Naive thymus-derived CD4-positive, alpha-beta T cell (primary cell): ENCODE results near the gene KIF26B. TPM values are rescaled to one million over a fixed set of nuclear protein-coding genes. Genes with fewer than 3 reads are reported as not detected.

ENCODE experiments used
- ATAC-seq: fragments of 150-1000 bp; cut with Tn5 transposase; 2 replicates; pipeline ENCODE4 v1.10.0; 2021; ENCODE audit warnings: mild to moderate bottlenecking, moderate library complexity
- CTCF ChIA-PET: fragments of 350-600 bp; sonication (Branson Sonifier 250); formaldehyde crosslinking; loops from one replicate; lab custom pipeline; 2021; ENCODE audit warnings: antibody characterized with exemption; lab: Charles Lee
- POLR2A ChIA-PET: fragments of 350-600 bp; sonication (Branson Sonifier 250); formaldehyde crosslinking; loops from one replicate; lab custom pipeline; 2021; ENCODE audit warnings: antibody characterized with exemption, inconsistent platforms; lab: Charles Lee
- DNase-seq, 9 donors: peaks; one replicate each; pipeline versions ENCODE4 v3.0.0 to v3.0.0-alpha.2; 2020 to 2022; ENCODE audit warnings: mixed read lengths in 1 of 9
- H3K27ac ChIP-seq: one replicate; pipeline ENCODE4 v1.7.0; 2013; ENCODE audit warnings: mild to moderate bottlenecking, low read depth, low read length, moderate library complexity
- H3K27me3 ChIP-seq, 2 donors: one replicate each; pipeline ENCODE4 v1.7.0; 2013; ENCODE audit warnings: low read length in 2 of 2, mild to moderate bottlenecking in 2 of 2, moderate library complexity in 2 of 2; ENCODE audit not compliant: control insufficient read depth in 2 of 2, insufficient read depth in 2 of 2
- H3K36me3 ChIP-seq, 3 experiments: 1 replicate in 2 of 3; 2 replicates in 1 of 3; pipeline ENCODE4 v1.7.0; 2013; ENCODE audit warnings: low read length in 3 of 3, mild to moderate bottlenecking in 3 of 3, moderate library complexity in 1 of 3; ENCODE audit not compliant: insufficient read depth in 3 of 3, control insufficient read depth in 2 of 3
- H3K4me1 ChIP-seq, 2 donors: one replicate each; pipeline ENCODE4 v1.7.0; 2013; ENCODE audit warnings: low read length in 2 of 2, mild to moderate bottlenecking in 2 of 2, moderate library complexity in 1 of 2; ENCODE audit not compliant: control insufficient read depth in 2 of 2, insufficient read depth in 2 of 2
- H3K4me3 ChIP-seq: 2 replicates; pipeline ENCODE4 v1.7.0; 2013; ENCODE audit warnings: mild to moderate bottlenecking, low read length
- H3K9me3 ChIP-seq, 3 experiments: 1 replicate in 2 of 3; 2 replicates in 1 of 3; pipeline ENCODE4 v1.7.0; 2013; ENCODE audit warnings: low read length in 3 of 3; ENCODE audit not compliant: control insufficient read depth in 2 of 3
- H3K27ac Mint-ChIP-seq, 9 donors: one replicate each; pipeline ENCODE4 v1.8.0; 2020 to 2022; ENCODE audit warnings: mixed read lengths in 9 of 9, mild to moderate bottlenecking in 8 of 9, moderate library complexity in 5 of 9, inconsistent platforms in 2 of 9
- H3K27me3 Mint-ChIP-seq, 5 donors: one replicate each; pipeline ENCODE4 v1.8.0; 2021 to 2022; ENCODE audit warnings: mixed read lengths in 5 of 5, mild to moderate bottlenecking in 1 of 5
- H3K36me3 Mint-ChIP-seq, 5 donors: one replicate each; pipeline ENCODE4 v1.8.0; 2020 to 2022; ENCODE audit warnings: mixed read lengths in 5 of 5, mild to moderate bottlenecking in 3 of 5, inconsistent platforms in 1 of 5
- H3K4me1 Mint-ChIP-seq, 7 donors: one replicate each; pipeline ENCODE4 v1.8.0; 2020 to 2022; ENCODE audit warnings: mixed read lengths in 7 of 7, mild to moderate bottlenecking in 3 of 7, inconsistent platforms in 1 of 7
- H3K4me3 Mint-ChIP-seq, 10 donors: one replicate each; pipeline ENCODE4 v1.8.0; 2020 to 2022; ENCODE audit warnings: mild to moderate bottlenecking in 10 of 10, mixed read lengths in 10 of 10, moderate library complexity in 6 of 10, inconsistent platforms in 2 of 10
- H3K9me3 Mint-ChIP-seq, 11 donors: one replicate each; pipeline ENCODE4 v1.8.0; 2020 to 2022; ENCODE audit warnings: mixed read lengths in 11 of 11, mild to moderate bottlenecking in 4 of 11, inconsistent platforms in 1 of 11, moderate library complexity in 1 of 11
- intact Hi-C, 2 donors: fragments of 100-400 bp; cut with micrococcal nuclease; formaldehyde crosslinking; loops; one replicate each; pipeline ENCODE4 v1.15.1; 2023
- polyA plus RNA-seq, 2 donors: library from polyadenylated mRNA; unstranded; fragments of 300-500 nt; fragmentation: Illumina TruSeq; gene quantifications; one replicate each; pipeline ENCODE4 v1.2.3, GENCODE V29; 2021
- total RNA-seq, 6 experiments: library from RNA in 5 of 6; stranded (reverse) in 5 of 6; gene quantifications; 1 replicate in 5 of 6; 2 replicates in 1 of 6; pipeline ENCODE4 v1.2.3 and lab custom pipeline; 2021 to 2026

Gene KIF26B
- total and polyA plus RNA-seq, 7 experiments from 2014 or later: 0.06 to 0.24 (median 0.21) TPM; not detected in 4

- CTCF ChIA-PET: no interaction called here
- ATAC-seq: no peak
- Mint-ChIP-seq H3K36me3 (no peaks in the 10 kb centered on the region), H3K27ac (no peak overlapping the region), H3K27me3 (peaks cover 0 to 8% (median 0%) of the 10 kb centered on the region in 5 donors), H3K4me1 (peaks cover 0 to 2% (median 0%) of the 10 kb centered on the region in 7 donors), H3K9me3 (peaks cover 0 to 3% (median 0%) of the 10 kb centered on the region in 11 donors), H3K4me3 (no peak overlapping the region)
- H3K27me3 ChIP-seq: no peaks in the 10 kb centered on the region
- no peak for DNase-seq
- no peak overlapping the region for H3K4me3 ChIP-seq
- POLR2A ChIA-PET: no interaction called here
- no peaks in the 10 kb centered on the region for H3K9me3 ChIP-seq
- intact Hi-C loops: no loop called here
- no peak overlapping the region for H3K27ac ChIP-seq
- no peaks in the 10 kb centered on the region for H3K4me1 ChIP-seq
- H3K36me3 ChIP-seq: no peaks in the 10 kb centered on the region
Observed at GRCh38 chr1:245500546-245500945, 345.8 kb downstream of the KIF26B start.

GRCh38 chr1:245501633-245502032 lies 346.8 kb downstream of the KIF26B start:
- intact Hi-C loops: no loop called here
- ATAC-seq: no peak
- Mint-ChIP-seq H3K4me3 (no peak overlapping the region), H3K27me3 (no peaks in the 10 kb centered on the region), H3K4me1 (peaks cover 0 to 2% (median 0%) of the 10 kb centered on the region in 7 donors), H3K27ac (no peak overlapping the region), H3K9me3 (peaks cover 0 to 3% (median 0%) of the 10 kb centered on the region in 11 donors), H3K36me3 (no peaks in the 10 kb centered on the region)
- CTCF ChIA-PET: no interaction called here
- H3K27me3 ChIP-seq: no peaks in the 10 kb centered on the region
- no peak overlapping the region for H3K27ac ChIP-seq
- POLR2A ChIA-PET: no interaction called here
- H3K9me3 ChIP-seq: no peaks in the 10 kb centered on the region
- no peak for DNase-seq
- H3K4me1 ChIP-seq: no peaks in the 10 kb centered on the region
- H3K36me3 ChIP-seq: no peaks in the 10 kb centered on the region
- no peak overlapping the region for H3K4me3 ChIP-seq

DNA sequence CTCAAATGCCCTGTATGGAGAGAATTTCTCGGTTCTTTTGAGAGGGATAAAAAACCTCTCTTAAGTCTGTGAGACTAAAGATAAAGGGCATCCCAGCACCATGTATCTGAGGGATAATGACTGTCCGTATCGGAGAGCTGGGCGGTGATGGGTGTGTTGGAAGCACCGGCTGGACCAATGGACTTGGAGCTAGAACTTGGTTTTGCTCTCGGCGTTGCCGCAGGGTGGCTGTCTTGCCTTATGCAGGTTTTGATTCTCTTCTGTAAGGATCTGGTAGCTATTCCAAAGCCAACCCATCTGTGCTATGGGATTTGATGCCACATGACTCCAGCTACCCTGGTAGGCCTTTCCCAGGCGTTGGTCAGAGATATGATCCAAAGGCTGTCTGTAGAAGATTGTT lies 348.8 kb downstream of the KIF26B start:
- no peak overlapping the region for H3K27ac Mint-ChIP-seq
- peaks cover 0 to 5% (median 2%) of the 10 kb centered on the region in 5 donors for H3K27me3 Mint-ChIP-seq
- CTCF ChIA-PET: no interaction called here
- H3K36me3 ChIP-seq: no peaks in the 10 kb centered on the region
- H3K27me3 ChIP-seq: no peaks in the 10 kb centered on the region
- H3K9me3 ChIP-seq: no peaks in the 10 kb centered on the region
- intact Hi-C loops: no loop called here
- no peak overlapping the region for H3K4me3 ChIP-seq
- H3K9me3 Mint-ChIP-seq: peaks cover 0 to 4% (median 0%) of the 10 kb centered on the region in 11 donors
- H3K4me1 ChIP-seq: no peaks in the 10 kb centered on the region
- ATAC-seq (no peak), DNase-seq (no peak)
- no peaks in the 10 kb centered on the region for H3K36me3 Mint-ChIP-seq
- POLR2A ChIA-PET: interaction anchor here (0.8 kb wide), 1 partner anchor 94 kb away, joined by 3 read pairs; no protein-coding TSS in a partner anchor
- no peak overlapping the region for H3K27ac ChIP-seq
- no peak overlapping the region for H3K4me3 Mint-ChIP-seq
- peaks cover 0 to 2% (median 0%) of the 10 kb centered on the region in 7 donors for H3K4me1 Mint-ChIP-seq

DNA sequence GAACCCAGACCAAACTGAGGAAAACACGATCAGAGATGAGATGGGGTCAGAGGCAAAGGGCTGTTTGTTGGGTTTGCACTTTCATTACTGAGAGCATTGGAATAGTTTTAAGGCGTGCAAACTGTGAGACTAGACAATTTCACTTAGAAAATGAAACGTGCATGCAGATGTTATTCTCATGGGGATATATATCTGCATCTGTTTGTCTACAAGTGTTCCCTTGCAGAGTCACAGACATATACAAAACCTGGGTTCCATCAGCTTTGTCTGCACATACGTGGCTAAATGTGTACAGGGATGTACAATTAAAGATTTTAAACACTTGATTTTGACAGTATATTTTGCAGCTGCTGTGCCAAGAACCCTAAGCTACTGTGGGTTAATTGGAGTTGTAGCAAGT lies 355.4 kb downstream of the KIF26B start:
- ATAC-seq: no peak
- Histone ChIP-seq H3K9me3 (no peaks in the 10 kb centered on the region), H3K27me3 (no peaks in the 10 kb centered on the region), H3K27ac (no peak overlapping the region), H3K36me3 (no peaks in the 10 kb centered on the region), H3K4me3 (no peak overlapping the region), H3K4me1 (no peaks in the 10 kb centered on the region)
- no peak for DNase-seq
- Mint-ChIP-seq H3K4me1 (peaks cover 0 to 4% (median 0%) of the 10 kb centered on the region in 7 donors), H3K27me3 (peaks cover 7 to 39% (median 23%) of the 10 kb centered on the region in 5 donors), H3K9me3 (peaks cover 0 to 16% (median 5%) of the 10 kb centered on the region in 11 donors), H3K27ac (no peak overlapping the region), H3K36me3 (no peaks in the 10 kb centered on the region), H3K4me3 (no peak overlapping the region)
- intact Hi-C loops: no loop called here
- CTCF ChIA-PET: no interaction called here
- POLR2A ChIA-PET: no interaction called here

DNA sequence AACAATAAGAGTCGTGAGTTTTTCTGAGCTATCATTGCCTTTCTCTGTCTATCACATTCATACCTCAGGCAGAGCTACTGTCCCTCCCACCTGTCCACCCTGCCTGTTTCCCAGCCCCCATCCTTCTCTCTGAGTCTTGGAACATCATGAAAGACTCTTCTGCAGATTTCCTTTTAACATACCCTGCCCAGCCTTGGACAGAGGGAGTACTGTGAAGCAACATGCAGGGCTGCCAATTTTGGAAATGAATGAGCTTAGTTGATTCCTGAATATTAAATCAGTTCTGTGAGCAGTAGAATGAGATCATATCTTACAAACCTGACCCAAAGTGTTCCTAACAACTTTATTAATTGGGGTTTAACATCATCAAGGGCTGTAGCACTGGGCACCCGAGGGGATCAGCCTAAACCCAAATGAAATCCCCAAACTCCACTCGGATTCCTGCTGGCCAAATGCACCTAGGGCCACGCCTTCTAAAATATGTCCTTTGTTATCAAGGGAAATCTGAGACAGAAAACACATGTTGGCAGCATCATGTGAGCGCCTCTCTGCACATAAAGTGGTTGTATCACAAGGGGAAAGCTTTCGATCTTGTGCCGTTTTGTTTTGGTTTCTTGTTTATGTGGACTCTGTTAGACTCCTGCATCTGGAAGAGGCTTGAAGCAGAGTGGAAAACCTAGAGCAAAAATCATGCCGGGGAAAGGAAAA lies 357.6 kb downstream of the KIF26B start:
- peaks cover 0 to 4% (median 0%) of the 10 kb centered on the region in 7 donors for H3K4me1 Mint-ChIP-seq
- Histone ChIP-seq H3K36me3 (no peaks in the 10 kb centered on the region), H3K9me3 (no peaks in the 10 kb centered on the region), H3K27ac (no peak overlapping the region), H3K4me1 (no peaks in the 10 kb centered on the region), H3K27me3 (no peaks in the 10 kb centered on the region), H3K4me3 (no peak overlapping the region)
- no peak overlapping the region for H3K4me3 Mint-ChIP-seq
- peak overlapping the region in 1 of 9 donors; percentile 51 for H3K27ac Mint-ChIP-seq
- H3K36me3 Mint-ChIP-seq: no peaks in the 10 kb centered on the region
- DNase-seq: no peak
- intact Hi-C loops: no loop called here
- peaks cover 0 to 16% (median 6%) of the 10 kb centered on the region in 11 donors for H3K9me3 Mint-ChIP-seq
- ATAC-seq: no peak
- H3K27me3 Mint-ChIP-seq: peaks cover 7 to 47% (median 31%) of the 10 kb centered on the region in 5 donors
- CTCF ChIA-PET: no interaction called here
- POLR2A ChIA-PET: no interaction called here

- intact Hi-C loops: no loop called here
- Histone ChIP-seq H3K27me3 (no peaks in the 10 kb centered on the region), H3K27ac (no peak overlapping the region), H3K36me3 (no peaks in the 10 kb centered on the region), H3K9me3 (no peaks in the 10 kb centered on the region), H3K4me1 (no peaks in the 10 kb centered on the region), H3K4me3 (no peak overlapping the region)
- Mint-ChIP-seq H3K4me1 (peaks cover 0 to 4% (median 0%) of the 10 kb centered on the region in 7 donors), H3K36me3 (no peaks in the 10 kb centered on the region), H3K4me3 (peak overlapping the region in 1 of 10 donors; percentile 20), H3K9me3 (peaks cover 0 to 16% (median 6%) of the 10 kb centered on the region in 11 donors), H3K27me3 (peaks cover 7 to 50% (median 35%) of the 10 kb centered on the region in 5 donors), H3K27ac (no peak overlapping the region)
- DNase-seq (no peak), ATAC-seq (peak; percentile 60)
- ChIA-PET POLR2A (no interaction called here), CTCF (no interaction called here)
Observed at GRCh38 chr1:245512980-245513578, 358.3 kb downstream of the KIF26B start.
